ENCODE data around the gene TSPAN4. TPM values are rescaled to one million over a fixed set of nuclear protein-coding genes. Genes with fewer than 3 reads are reported as not detected.

Gene TSPAN4
- total and polyA plus RNA-seq, 4 experiments from 2014 or later, result 1.8 to 5.8 (median 4.4) TPM

DNA sequence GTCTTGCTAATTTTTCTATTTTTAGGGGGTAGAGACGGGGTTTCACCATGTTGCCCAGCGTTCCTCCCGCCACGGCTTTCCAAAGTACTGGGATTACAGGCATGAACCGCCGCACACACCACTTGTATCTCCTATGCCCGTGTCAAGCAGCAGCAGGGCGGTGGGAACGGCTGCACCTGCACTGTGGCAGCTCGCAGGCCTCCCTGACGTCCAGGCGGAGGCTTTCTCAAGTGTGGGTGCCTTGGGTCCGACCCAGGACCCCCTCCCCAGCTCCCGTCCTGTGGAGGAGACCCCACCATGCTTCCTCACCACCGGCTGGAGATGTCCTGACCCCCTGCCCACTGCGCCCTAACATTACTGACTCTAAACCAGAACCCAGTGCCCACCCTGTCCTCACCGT, 25.7 kb downstream of the TSPAN4 start:
- Histone ChIP-seq H3K27me3 (ENCODE audit: insufficient read depth, low read length) (no peaks in the 10 kb centered on the region), H3K9me3 (ENCODE audit: control insufficient read depth in 1 of 2, low read length in 2 of 2) (no peaks in the 10 kb centered on the region), H3K4me3 (ENCODE audit: low read length in 2 of 2) (no peak overlapping the region), H3K4me1 (ENCODE audit: insufficient read depth, low read length) (no peaks in the 10 kb centered on the region), H3K36me3 (ENCODE audit: insufficient read depth, low read length) (no peaks in the 10 kb centered on the region), H3K27ac (ENCODE audit: low read depth, low read length) (no peak overlapping the region)
- DNase-seq, result no peak
- Mint-ChIP-seq H3K27me3 (no peaks in the 10 kb centered on the region), H3K27ac (no peak overlapping the region), H3K4me1 (no peaks in the 10 kb centered on the region), H3K4me3 (no peak overlapping the region), H3K36me3 (peaks cover 3% of the 10 kb centered on the region in 2 donors), H3K9me3 (no peaks in the 10 kb centered on the region)
- CTCF ChIA-PET (ENCODE audit: partially characterized antibody), result no interaction called here
- POLR2A ChIA-PET (ENCODE audit: partially characterized antibody), result interaction anchor here (0.6 kb wide), 1 partner anchor 8 kb away, joined by 3 read pairs; no protein-coding TSS in a partner anchor
- intact Hi-C loops (cut with micrococcal nuclease), result no loop called here

DNA sequence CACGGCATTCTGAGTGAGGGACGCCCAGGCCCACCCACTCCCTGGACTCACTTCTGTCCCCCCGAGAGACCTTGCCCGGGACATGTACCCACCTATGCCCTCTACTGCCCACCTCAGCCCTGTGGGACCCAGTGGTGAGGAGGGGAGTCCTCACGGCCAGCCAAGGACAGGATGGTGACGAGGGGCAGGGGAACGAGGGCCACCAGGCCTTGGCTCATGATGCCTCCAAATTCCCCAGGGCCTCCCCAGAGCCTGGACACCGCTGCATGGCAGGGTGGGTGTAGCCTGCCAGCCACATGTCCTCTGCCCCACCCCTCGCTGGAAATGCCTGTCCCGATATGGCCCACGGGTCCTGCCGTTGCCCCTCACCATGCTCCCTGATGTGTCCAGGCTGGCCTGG, 26.1 kb downstream of the TSPAN4 start:
- ChIA-PET CTCF (ENCODE audit: partially characterized antibody) (no interaction called here), POLR2A (ENCODE audit: partially characterized antibody) (interaction anchor here (0.6 kb wide), 1 partner anchor 8 kb away, joined by 3 read pairs; no protein-coding TSS in a partner anchor)
- Mint-ChIP-seq H3K27me3 (no peaks in the 10 kb centered on the region), H3K4me3 (no peak overlapping the region), H3K4me1 (no peaks in the 10 kb centered on the region), H3K27ac (no peak overlapping the region), H3K36me3 (peaks cover 6 to 7% of the 10 kb centered on the region in 2 donors), H3K9me3 (no peaks in the 10 kb centered on the region)
- Histone ChIP-seq H3K36me3 (ENCODE audit: insufficient read depth, low read length) (no peaks in the 10 kb centered on the region), H3K9me3 (ENCODE audit: control insufficient read depth in 1 of 2, low read length in 2 of 2) (no peaks in the 10 kb centered on the region), H3K4me1 (ENCODE audit: insufficient read depth, low read length) (no peaks in the 10 kb centered on the region), H3K27ac (ENCODE audit: low read depth, low read length) (no peak overlapping the region), H3K4me3 (ENCODE audit: low read length in 2 of 2) (no peak overlapping the region), H3K27me3 (ENCODE audit: insufficient read depth, low read length) (no peaks in the 10 kb centered on the region)
- intact Hi-C loops (cut with micrococcal nuclease), result no loop called here
- DNase-seq, result no peak

DNA sequence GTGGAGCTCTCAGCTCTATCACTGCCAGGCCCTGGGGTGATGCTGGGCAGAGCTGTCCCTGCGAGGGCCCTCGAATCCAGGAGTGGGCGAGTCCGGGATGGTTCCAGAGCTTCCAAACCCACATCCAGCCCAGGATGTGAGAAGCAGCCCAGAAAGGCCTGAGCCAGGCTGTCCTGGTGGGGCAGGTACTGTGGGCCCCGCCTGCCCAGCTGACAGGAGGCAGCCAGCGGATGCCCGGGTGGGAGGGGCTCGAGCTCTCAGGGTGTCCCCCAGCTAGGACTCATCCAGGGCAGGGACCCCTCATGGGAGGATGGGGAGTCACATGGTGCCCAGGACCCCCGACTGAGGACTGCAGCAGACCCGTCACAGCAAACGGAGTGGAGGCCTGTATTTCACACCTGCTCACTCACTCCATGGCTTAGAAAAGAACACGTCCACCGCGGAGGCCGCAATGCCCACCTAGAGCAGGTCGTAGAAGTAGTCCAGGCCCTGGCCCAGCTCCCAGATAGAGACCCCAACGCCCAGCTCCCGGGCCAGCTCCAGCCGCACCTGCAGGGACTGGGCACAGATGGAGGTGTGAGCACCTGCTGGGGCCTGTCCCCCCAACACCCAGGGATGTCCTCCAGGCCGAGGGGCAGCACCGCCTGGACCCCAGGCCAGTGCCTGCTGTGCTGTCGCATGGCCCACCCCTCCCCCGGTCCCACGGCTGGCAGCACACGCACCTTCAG, 26.9 kb downstream of the TSPAN4 start:
- no peaks in the 10 kb centered on the region for H3K9me3 Mint-ChIP-seq
- DNase-seq, result no peak
- H3K27me3 Mint-ChIP-seq, result no peaks in the 10 kb centered on the region
- no peak overlapping the region for H3K27ac Mint-ChIP-seq
- no peaks in the 10 kb centered on the region for H3K9me3 ChIP-seq (ENCODE audit: control insufficient read depth in 1 of 2, low read length in 2 of 2)
- H3K4me3 Mint-ChIP-seq, result no peak overlapping the region
- H3K4me1 ChIP-seq (ENCODE audit: insufficient read depth, low read length), result no peaks in the 10 kb centered on the region
- H3K36me3 ChIP-seq (ENCODE audit: insufficient read depth, low read length), result no peaks in the 10 kb centered on the region
- no peaks in the 10 kb centered on the region for H3K27me3 ChIP-seq (ENCODE audit: insufficient read depth, low read length)
- no peak overlapping the region for H3K4me3 ChIP-seq (ENCODE audit: low read length in 2 of 2)
- ChIA-PET POLR2A (ENCODE audit: partially characterized antibody) (no interaction called here), CTCF (ENCODE audit: partially characterized antibody) (no interaction called here)
- H3K27ac ChIP-seq (ENCODE audit: low read depth, low read length), result no peak overlapping the region
- intact Hi-C loops (cut with micrococcal nuclease), result no loop called here
- H3K4me1 Mint-ChIP-seq, result no peaks in the 10 kb centered on the region
- H3K36me3 Mint-ChIP-seq, result peaks cover 7 to 8% of the 10 kb centered on the region in 2 donors

DNA sequence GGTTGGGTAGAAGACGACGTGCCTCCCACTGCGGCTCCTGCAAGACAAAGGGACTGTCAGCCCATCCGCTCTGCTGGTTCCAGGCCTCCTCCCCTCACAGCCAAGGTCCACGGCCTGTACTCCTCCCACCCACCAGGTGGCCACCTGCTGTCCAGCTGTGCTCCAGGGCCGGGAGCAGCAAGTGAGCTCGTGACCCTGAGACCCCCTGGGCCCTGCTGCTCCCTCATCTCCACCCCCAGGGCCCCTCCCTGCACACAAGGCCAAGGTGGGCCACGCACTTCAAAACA, 27.4 kb downstream of the TSPAN4 start:
- H3K4me1 Mint-ChIP-seq, result no peaks in the 10 kb centered on the region
- CTCF ChIA-PET (ENCODE audit: partially characterized antibody), result no interaction called here
- no peaks in the 10 kb centered on the region for H3K27me3 Mint-ChIP-seq
- H3K9me3 ChIP-seq (ENCODE audit: control insufficient read depth in 1 of 2, low read length in 2 of 2), result no peaks in the 10 kb centered on the region
- DNase-seq, result no peak
- no peak overlapping the region for H3K4me3 ChIP-seq (ENCODE audit: low read length in 2 of 2)
- intact Hi-C loops (cut with micrococcal nuclease), result no loop called here
- no peak overlapping the region for H3K4me3 Mint-ChIP-seq
- no peak overlapping the region for H3K27ac Mint-ChIP-seq
- no peaks in the 10 kb centered on the region for H3K4me1 ChIP-seq (ENCODE audit: insufficient read depth, low read length)
- no peaks in the 10 kb centered on the region for H3K27me3 ChIP-seq (ENCODE audit: insufficient read depth, low read length)
- no peak overlapping the region for H3K27ac ChIP-seq (ENCODE audit: low read depth, low read length)
- H3K9me3 Mint-ChIP-seq, result no peaks in the 10 kb centered on the region
- no peaks in the 10 kb centered on the region for H3K36me3 ChIP-seq (ENCODE audit: insufficient read depth, low read length)
- POLR2A ChIA-PET (ENCODE audit: partially characterized antibody), result no interaction called here
- peaks cover 7 to 8% of the 10 kb centered on the region in 2 donors for H3K36me3 Mint-ChIP-seq

DNA sequence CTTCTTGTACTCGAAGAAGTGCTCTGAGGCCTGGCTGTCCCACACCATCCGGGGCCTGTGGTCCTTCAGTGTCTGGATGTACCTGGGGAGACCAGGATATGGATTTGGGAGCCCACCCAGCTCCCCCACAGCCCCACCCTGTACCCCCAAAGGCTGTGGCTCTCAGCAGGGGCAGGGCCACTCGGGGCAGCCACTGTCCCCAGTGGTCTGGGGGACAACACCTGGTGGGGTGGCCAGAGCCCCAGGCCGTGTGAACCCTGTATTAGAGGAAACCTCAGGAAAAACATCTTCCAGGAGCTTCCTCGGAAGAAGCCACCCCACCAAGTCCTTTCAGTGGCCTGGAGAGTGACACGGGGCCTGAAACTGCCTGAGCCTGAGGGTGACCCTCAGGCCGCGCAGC, 27.8 kb downstream of the TSPAN4 start:
- ChIA-PET POLR2A (ENCODE audit: partially characterized antibody) (no interaction called here), CTCF (ENCODE audit: partially characterized antibody) (no interaction called here)
- intact Hi-C loops (cut with micrococcal nuclease), result no loop called here
- Histone ChIP-seq H3K4me3 (ENCODE audit: low read length in 2 of 2) (no peak overlapping the region), H3K9me3 (ENCODE audit: control insufficient read depth in 1 of 2, low read length in 2 of 2) (no peaks in the 10 kb centered on the region), H3K4me1 (ENCODE audit: insufficient read depth, low read length) (no peaks in the 10 kb centered on the region), H3K27me3 (ENCODE audit: insufficient read depth, low read length) (no peaks in the 10 kb centered on the region), H3K27ac (ENCODE audit: low read depth, low read length) (no peak overlapping the region), H3K36me3 (ENCODE audit: insufficient read depth, low read length) (no peaks in the 10 kb centered on the region)
- H3K27ac Mint-ChIP-seq, result no peak overlapping the region
- H3K27me3 Mint-ChIP-seq, result no peaks in the 10 kb centered on the region
- H3K4me3 Mint-ChIP-seq, result no peak overlapping the region
- no peaks in the 10 kb centered on the region for H3K9me3 Mint-ChIP-seq
- no peaks in the 10 kb centered on the region for H3K4me1 Mint-ChIP-seq
- no peak for DNase-seq
- peaks cover 8 to 10% of the 10 kb centered on the region in 2 donors for H3K36me3 Mint-ChIP-seq

DNA sequence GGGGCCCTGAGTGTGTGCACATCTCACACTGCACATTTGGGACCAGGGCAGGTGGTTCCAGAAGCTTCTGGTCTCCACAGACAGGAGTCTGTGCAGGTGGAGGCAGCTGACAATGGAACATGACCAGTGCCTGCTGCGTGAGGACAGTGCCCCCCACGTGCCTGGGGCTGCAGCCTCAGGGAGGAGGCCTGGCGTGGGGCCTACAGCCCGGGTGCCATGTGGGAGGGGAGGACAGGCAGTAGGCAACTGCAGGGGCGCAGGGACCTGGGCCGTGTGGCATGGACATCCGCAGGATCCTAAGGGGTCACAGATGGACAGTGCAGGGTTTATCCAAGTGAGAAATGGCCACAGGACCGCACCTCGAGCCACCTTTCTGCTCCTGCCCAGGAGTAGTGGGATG, 28.8 kb downstream of the TSPAN4 start:
- H3K27me3 ChIP-seq (ENCODE audit: insufficient read depth, low read length), result no peaks in the 10 kb centered on the region
- Mint-ChIP-seq H3K27me3 (no peaks in the 10 kb centered on the region), H3K4me1 (peaks cover 0 to 2% (median 0%) of the 10 kb centered on the region in 4 donors), H3K27ac (no peak overlapping the region), H3K4me3 (no peak overlapping the region), H3K9me3 (no peaks in the 10 kb centered on the region), H3K36me3 (peaks cover 12 to 15% of the 10 kb centered on the region in 2 donors)
- no peak for DNase-seq
- ChIA-PET CTCF (ENCODE audit: partially characterized antibody) (interaction anchor here (0.6 kb wide), 1 partner anchor 868 kb away, joined by 3 read pairs; no protein-coding TSS in a partner anchor), POLR2A (ENCODE audit: partially characterized antibody) (no interaction called here)
- intact Hi-C loops (cut with micrococcal nuclease), result no loop called here
- no peaks in the 10 kb centered on the region for H3K36me3 ChIP-seq (ENCODE audit: insufficient read depth, low read length)
- no peaks in the 10 kb centered on the region for H3K9me3 ChIP-seq (ENCODE audit: control insufficient read depth in 1 of 2, low read length in 2 of 2)
- H3K27ac ChIP-seq (ENCODE audit: low read depth, low read length), result no peak overlapping the region
- no peak overlapping the region for H3K4me3 ChIP-seq (ENCODE audit: low read length in 2 of 2)
- H3K4me1 ChIP-seq (ENCODE audit: insufficient read depth, low read length), result no peaks in the 10 kb centered on the region

DNA sequence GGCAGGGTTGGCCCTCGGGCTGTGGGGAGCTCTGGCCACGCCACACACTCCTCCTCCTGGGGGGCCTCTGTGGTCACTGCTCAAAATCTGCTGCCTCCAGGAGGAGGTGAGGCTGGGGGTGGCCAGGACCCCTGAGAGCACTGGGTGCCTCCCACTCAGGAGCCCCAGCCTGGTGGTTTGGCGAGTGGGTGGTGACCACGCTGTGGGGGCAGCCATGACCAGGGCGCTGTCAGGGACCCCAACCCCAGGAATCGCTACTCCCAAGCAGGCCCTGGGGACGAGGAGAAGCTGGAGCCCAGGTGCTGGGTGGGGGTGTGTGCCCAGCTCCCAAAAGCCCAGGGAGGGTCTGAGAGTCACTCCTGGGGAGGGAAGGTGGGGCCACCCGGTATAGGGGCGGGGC, 30.1 kb downstream of the TSPAN4 start:
- H3K27ac Mint-ChIP-seq, result no peak overlapping the region
- peaks cover 0 to 2% (median 0%) of the 10 kb centered on the region in 4 donors for H3K4me1 Mint-ChIP-seq
- peaks cover 12 to 18% of the 10 kb centered on the region in 2 donors for H3K36me3 Mint-ChIP-seq
- Histone ChIP-seq H3K4me3 (ENCODE audit: low read length in 2 of 2) (no peak overlapping the region), H3K4me1 (ENCODE audit: insufficient read depth, low read length) (no peaks in the 10 kb centered on the region), H3K9me3 (ENCODE audit: control insufficient read depth in 1 of 2, low read length in 2 of 2) (no peaks in the 10 kb centered on the region), H3K36me3 (ENCODE audit: insufficient read depth, low read length) (no peaks in the 10 kb centered on the region), H3K27me3 (ENCODE audit: insufficient read depth, low read length) (no peaks in the 10 kb centered on the region), H3K27ac (ENCODE audit: low read depth, low read length) (no peak overlapping the region)
- no peaks in the 10 kb centered on the region for H3K27me3 Mint-ChIP-seq
- CTCF ChIA-PET (ENCODE audit: partially characterized antibody), result interaction anchor here (0.5 kb wide), 1 partner anchor 55 kb away, joined by 4 read pairs; no protein-coding TSS in a partner anchor
- POLR2A ChIA-PET (ENCODE audit: partially characterized antibody), result no interaction called here
- no peaks in the 10 kb centered on the region for H3K9me3 Mint-ChIP-seq
- intact Hi-C loops (cut with micrococcal nuclease), result no loop called here
- no peak overlapping the region for H3K4me3 Mint-ChIP-seq
- no peak for DNase-seq
